ENCODE data around the gene PALM.

GRCh38 chr19:778910-779653 is 70.3 kb downstream of the PALM start:
- TF ChIP-seq POLR2A (IDR thresholded peaks at IDR 0.05) (no peak), CTCF (IDR thresholded peaks at IDR 0.05) (no peak), POLR2AphosphoS5 (IDR thresholded peaks at IDR 0.05) (peak; percentile 41 to 78 (median 56))
